Measurements from ENCODE around the gene KANSL2. TPM values are rescaled to one million over a fixed set of nuclear protein-coding genes. Genes with fewer than 3 reads are reported as not detected.
A peak's percentile ranks its signal among the peaks of the same experiment; 100 is the strongest.
"Not testable (repeated sequence)": the region's sequence is repeated elsewhere in the genome, so short reads cannot be mapped to it uniquely, and the experiment has no call there.

KANSL2 gene
- total RNA-seq, 1 donor from 2014 or later, result 37.5 TPM

DNA sequence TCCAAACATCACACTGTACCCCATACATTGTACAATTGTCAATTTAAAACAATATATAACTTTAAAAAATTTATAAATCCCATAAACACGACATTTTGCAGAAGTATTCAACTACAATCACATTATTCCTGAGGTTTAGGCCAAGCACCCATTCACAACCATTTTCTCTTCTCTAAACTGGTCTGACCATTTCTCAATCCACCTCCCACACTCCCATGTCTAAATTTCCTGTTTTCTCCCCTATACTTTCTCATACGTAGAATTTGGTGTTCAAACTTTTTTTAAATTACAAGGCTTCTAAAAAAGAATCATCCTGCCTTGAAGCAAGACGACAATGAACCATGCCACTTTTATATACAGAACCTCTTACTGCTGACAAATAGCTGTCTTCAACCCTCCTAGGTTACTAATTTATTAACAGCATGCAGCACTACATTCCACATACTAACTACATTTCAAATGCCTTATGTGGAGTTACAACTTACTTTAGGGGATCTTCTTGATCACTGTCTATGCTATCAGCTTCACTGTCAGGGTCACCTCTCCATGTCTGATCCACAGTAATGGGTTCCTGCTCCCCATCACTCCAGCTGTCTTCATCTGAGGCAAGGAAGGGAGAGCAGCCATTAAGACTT, 3.4 kb downstream of the KANSL2 start:
- TF ChIP-seq, protein P1, sequence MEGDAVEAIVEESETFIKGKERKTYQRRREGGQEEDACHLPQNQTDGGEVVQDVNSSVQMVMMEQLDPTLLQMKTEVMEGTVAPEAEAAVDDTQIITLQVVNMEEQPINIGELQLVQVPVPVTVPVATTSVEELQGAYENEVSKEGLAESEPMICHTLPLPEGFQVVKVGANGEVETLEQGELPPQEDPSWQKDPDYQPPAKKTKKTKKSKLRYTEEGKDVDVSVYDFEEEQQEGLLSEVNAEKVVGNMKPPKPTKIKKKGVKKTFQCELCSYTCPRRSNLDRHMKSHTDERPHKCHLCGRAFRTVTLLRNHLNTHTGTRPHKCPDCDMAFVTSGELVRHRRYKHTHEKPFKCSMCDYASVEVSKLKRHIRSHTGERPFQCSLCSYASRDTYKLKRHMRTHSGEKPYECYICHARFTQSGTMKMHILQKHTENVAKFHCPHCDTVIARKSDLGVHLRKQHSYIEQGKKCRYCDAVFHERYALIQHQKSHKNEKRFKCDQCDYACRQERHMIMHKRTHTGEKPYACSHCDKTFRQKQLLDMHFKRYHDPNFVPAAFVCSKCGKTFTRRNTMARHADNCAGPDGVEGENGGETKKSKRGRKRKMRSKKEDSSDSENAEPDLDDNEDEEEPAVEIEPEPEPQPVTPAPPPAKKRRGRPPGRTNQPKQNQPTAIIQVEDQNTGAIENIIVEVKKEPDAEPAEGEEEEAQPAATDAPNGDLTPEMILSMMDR (IDR thresholded peaks at IDR 0.05; ENCODE audit: unreplicated experiment), result no peak
- Mint-ChIP-seq H3K4me1 (ENCODE audit: unreplicated experiment) (peaks cover 29% of the 10 kb centered on the region), H3K4me3 (ENCODE audit: unreplicated experiment) (peak overlapping the region; percentile 9), H3K27me3 (ENCODE audit: unreplicated experiment) (peaks cover 2% of the 10 kb centered on the region), H3K36me3 (ENCODE audit: low read depth, unreplicated experiment) (peaks cover 18% of the 10 kb centered on the region), H3K9me3 (ENCODE audit: unreplicated experiment) (no peaks in the 10 kb centered on the region), H3K27ac (ENCODE audit: unreplicated experiment) (peak overlapping the region; percentile 81)
- no peak for DNase-seq (ENCODE audit: low spot score)

DNA sequence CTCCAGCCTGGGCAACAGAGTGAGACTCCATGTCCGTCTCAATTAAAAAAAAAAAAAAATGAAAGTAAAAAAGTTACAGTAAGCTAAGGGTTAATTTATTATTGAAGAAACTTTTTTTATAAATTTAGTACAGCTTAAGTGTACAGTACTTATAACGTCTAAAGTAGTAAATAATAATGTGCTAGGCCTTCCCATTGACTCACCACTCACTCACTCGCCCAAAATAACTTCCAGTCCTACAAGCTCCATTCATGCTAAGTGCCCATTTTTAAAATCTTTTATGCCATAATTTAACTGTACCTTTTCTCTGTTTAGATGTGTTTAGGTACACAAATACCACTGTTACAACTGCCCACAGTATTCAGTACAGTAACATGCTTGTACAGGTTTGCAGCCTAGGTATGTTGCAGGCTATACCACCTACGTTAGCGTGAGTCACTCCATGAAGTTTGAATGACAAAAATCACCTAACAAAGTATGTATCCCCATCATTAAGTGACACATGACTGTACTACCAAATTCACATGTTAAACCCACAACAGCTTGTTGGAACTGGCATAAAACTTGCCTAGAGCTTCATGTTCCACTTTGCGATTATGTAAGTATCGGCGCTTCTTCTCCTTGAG, 10.7 kb downstream of the KANSL2 start:
- DNase-seq (ENCODE audit: low spot score), result no peak
- H3K36me3 Mint-ChIP-seq (ENCODE audit: low read depth, unreplicated experiment), result peaks cover 13% of the 10 kb centered on the region
- H3K9me3 Mint-ChIP-seq (ENCODE audit: unreplicated experiment), result no peaks in the 10 kb centered on the region
- peak overlapping the region; percentile 25 for H3K4me3 Mint-ChIP-seq (ENCODE audit: unreplicated experiment)
- H3K4me1 Mint-ChIP-seq (ENCODE audit: unreplicated experiment), result no peaks in the 10 kb centered on the region
- TF ChIP-seq, protein P1 (IDR thresholded peaks at IDR 0.05; ENCODE audit: unreplicated experiment), result no peak
- no peaks in the 10 kb centered on the region for H3K27me3 Mint-ChIP-seq (ENCODE audit: unreplicated experiment)
- H3K27ac Mint-ChIP-seq (ENCODE audit: unreplicated experiment), result peak overlapping the region; percentile 64

DNA sequence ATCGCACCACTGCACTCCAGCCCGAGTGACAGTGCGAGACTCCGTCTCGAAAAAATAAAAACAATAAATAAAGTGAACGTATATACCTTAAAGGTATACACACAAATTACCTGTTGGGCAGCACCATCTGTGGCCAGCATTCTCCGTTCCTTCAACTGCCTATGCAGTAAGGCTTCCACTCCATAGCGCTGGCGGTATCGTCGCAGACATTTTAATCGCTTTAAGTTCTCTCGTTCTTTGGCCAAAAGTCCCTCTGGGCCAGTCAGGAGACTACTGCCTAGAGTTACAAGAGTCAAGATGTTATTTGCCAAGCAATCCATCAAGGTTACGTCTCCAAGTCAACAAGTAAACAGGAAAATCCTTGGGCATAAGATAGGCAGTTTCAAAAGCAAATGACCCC, 13.0 kb downstream of the KANSL2 start:
- Mint-ChIP-seq H3K4me3 (ENCODE audit: unreplicated experiment) (peak overlapping the region; percentile 37), H3K9me3 (ENCODE audit: unreplicated experiment) (no peaks in the 10 kb centered on the region), H3K4me1 (ENCODE audit: unreplicated experiment) (no peaks in the 10 kb centered on the region), H3K27me3 (ENCODE audit: unreplicated experiment) (no peaks in the 10 kb centered on the region), H3K36me3 (ENCODE audit: low read depth, unreplicated experiment) (peaks cover 14% of the 10 kb centered on the region), H3K27ac (ENCODE audit: unreplicated experiment) (no peak overlapping the region)
- TF ChIP-seq, protein P1 (IDR thresholded peaks at IDR 0.05; ENCODE audit: unreplicated experiment), result no peak
- DNase-seq (ENCODE audit: low spot score), result no peak

DNA sequence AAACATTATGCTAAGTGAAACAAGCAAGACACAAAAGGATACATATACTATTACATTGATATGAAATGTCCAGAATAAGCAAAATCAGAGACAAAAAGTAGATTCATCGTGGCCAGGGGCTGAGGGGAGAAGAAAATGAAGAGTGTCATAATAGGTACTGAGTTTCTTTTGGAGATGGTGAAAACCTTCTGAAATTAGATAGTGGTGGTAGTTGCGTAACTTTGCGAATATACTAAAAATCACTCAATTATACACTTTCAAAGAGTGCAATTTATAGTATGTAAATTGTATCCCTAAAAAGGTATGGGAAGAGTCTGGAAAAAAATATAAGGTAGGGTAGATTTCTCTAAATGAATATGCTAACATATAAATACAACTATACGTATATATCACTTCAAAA, 22.2 kb downstream of the KANSL2 start:
- Mint-ChIP-seq H3K36me3 (ENCODE audit: low read depth, unreplicated experiment) (peaks cover 22% of the 10 kb centered on the region), H3K27ac (ENCODE audit: unreplicated experiment) (peak overlapping the region; percentile 28)

DNA sequence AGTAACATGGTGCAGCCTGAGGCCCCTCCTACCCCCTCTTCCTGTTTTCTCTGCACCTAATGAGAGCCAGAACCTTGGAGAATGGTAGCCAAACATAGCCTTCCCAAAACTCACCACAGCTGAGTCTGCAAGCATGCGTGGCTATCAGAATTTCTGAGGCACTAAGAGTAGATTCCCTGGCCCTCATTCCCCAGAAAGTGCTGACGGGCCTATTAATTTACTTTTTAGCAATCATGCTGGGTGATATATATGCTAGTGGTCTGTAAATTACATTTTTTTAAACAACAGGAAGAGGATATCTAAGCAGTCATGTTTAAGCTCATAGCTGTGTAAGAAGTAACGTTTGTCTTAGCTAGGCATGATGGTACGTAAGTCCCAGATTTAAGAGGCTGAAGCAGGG, 30.4 kb downstream of the KANSL2 start:
- Mint-ChIP-seq H3K36me3 (ENCODE audit: low read depth, unreplicated experiment) (peaks cover 18% of the 10 kb centered on the region), H3K4me1 (ENCODE audit: unreplicated experiment) (peaks cover 7% of the 10 kb centered on the region), H3K27ac (ENCODE audit: unreplicated experiment) (no peak overlapping the region), H3K9me3 (ENCODE audit: unreplicated experiment) (no peaks in the 10 kb centered on the region), H3K27me3 (ENCODE audit: unreplicated experiment) (no peaks in the 10 kb centered on the region), H3K4me3 (ENCODE audit: unreplicated experiment) (no peak overlapping the region)
- TF ChIP-seq, protein P1 (IDR thresholded peaks at IDR 0.05; ENCODE audit: unreplicated experiment), result no peak
- no peak for DNase-seq (ENCODE audit: low spot score)

More for the DNA sequence above, 22.2 kb downstream of the KANSL2 start:
- Mint-ChIP-seq H3K4me3 (ENCODE audit: unreplicated experiment) (no peak overlapping the region), H3K9me3 (ENCODE audit: unreplicated experiment) (no peaks in the 10 kb centered on the region), H3K4me1 (ENCODE audit: unreplicated experiment) (no peaks in the 10 kb centered on the region), H3K27me3 (ENCODE audit: unreplicated experiment) (peaks cover 2% of the 10 kb centered on the region)
- TF ChIP-seq, protein P1 (IDR thresholded peaks at IDR 0.05; ENCODE audit: unreplicated experiment), result no peak
- DNase-seq (ENCODE audit: low spot score), result no peak

DNA sequence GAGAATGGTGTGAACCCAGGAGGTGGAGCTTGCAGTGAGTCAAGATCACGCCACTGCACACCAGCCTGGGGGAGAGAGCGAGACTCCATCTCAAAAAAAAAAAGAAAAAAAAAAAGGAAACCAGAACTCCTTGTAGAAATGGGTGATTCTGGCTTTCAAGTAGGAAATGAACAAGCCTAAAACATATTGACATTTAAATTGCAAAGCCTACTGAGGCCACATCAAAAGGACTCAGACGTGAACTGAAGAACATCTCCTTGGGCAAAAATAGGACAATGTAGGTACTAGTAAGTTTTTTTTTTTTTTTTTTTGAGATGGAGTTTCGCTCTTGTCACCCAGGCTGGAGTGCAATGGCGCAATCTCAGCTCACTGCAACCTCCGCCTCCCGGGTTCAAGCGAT, 36.7 kb downstream of the KANSL2 start:
- not testable (repeated sequence) for DNase-seq (ENCODE audit: low spot score); H3K9me3 Mint-ChIP-seq (ENCODE audit: unreplicated experiment); H3K27me3 Mint-ChIP-seq (ENCODE audit: unreplicated experiment); H3K4me3 Mint-ChIP-seq (ENCODE audit: unreplicated experiment); H3K4me1 Mint-ChIP-seq (ENCODE audit: unreplicated experiment); H3K27ac Mint-ChIP-seq (ENCODE audit: unreplicated experiment)
- peaks cover 37% of the 10 kb centered on the region for H3K36me3 Mint-ChIP-seq (ENCODE audit: low read depth, unreplicated experiment)

Measured in endothelial cell (in vitro differentiated cells).